ENCODE data around the gene LRRC9.
"Not testable (repeated sequence)": the region's sequence is repeated elsewhere in the genome, so short reads cannot be mapped to it uniquely, and the experiment has no call there.

LRRC9 gene

GRCh38 chr14:60093080-60093479 lies 173.1 kb downstream of the LRRC9 start:
- Histone ChIP-seq H3K27me3 (ENCODE audit: control insufficient read depth, insufficient read depth, low read length) (no peaks in the 10 kb centered on the region), H3K9ac (ENCODE audit: low read length) (peak overlapping the region; percentile 92), H3K4me1 (ENCODE audit: control insufficient read depth, insufficient read depth, low read length) (peaks cover 16% of the 10 kb centered on the region), H3K36me3 (ENCODE audit: control insufficient read depth, insufficient read depth, low read length) (peaks cover 12% of the 10 kb centered on the region), H3K9me3 (ENCODE audit: control insufficient read depth, insufficient read depth, low read depth, low read length) (no peaks in the 10 kb centered on the region), H3K27ac (ENCODE audit: low read depth, low read length) (0 out of 2 replicates have a peak overlapping the region, but pooled peaks have one; percentile 83), H3K4me3 (ENCODE audit: low read depth, low read length) (peak overlapping the region; percentile 93)

GRCh38 chr14:60093606-60094005 lies 173.7 kb downstream of the LRRC9 start:
- no peak overlapping the region for H3K9ac ChIP-seq (ENCODE audit: low read length)
- peak overlapping the region; percentile 93 for H3K4me3 ChIP-seq (ENCODE audit: low read depth, low read length)
- H3K4me1 ChIP-seq (ENCODE audit: control insufficient read depth, insufficient read depth, low read length) = peaks cover 16% of the 10 kb centered on the region
- H3K27ac ChIP-seq (ENCODE audit: low read depth, low read length) = no peak overlapping the region; the same call in 1 of the 2 replicates
- peaks cover 15% of the 10 kb centered on the region for H3K36me3 ChIP-seq (ENCODE audit: control insufficient read depth, insufficient read depth, low read length)
- H3K27me3 ChIP-seq (ENCODE audit: control insufficient read depth, insufficient read depth, low read length) = no peaks in the 10 kb centered on the region
- no peaks in the 10 kb centered on the region for H3K9me3 ChIP-seq (ENCODE audit: control insufficient read depth, insufficient read depth, low read depth, low read length)

DNA sequence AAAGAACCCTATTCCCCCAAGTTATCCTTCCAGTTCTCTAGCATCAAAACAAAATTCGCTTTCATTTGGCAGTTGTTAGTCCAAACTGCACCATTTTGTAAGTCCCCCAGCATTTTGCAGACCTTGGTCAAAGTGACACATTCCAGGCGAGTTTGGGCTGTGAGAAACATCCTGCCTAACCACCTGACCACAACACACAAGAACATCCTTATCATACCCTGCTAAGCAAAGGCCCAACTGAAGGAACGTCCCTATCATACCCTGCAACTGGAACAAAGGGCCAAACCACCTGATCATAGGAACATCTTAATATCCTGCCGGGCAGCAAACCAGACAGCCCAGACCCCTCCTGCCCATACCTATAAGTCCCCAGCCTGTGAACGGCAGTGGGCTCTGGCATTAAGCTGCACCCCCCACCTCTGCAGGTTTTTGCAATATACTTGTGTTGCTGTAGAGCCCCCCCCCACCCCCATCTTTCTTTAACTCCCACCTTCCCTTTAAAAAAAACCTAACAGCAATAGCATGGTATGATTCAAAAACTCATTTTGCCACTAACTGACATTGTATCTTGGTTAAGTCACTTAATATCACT lies 174.5 kb downstream of the LRRC9 start:
- Histone ChIP-seq H3K27me3 (ENCODE audit: control insufficient read depth, insufficient read depth, low read length) (no peaks in the 10 kb centered on the region), H3K9me3 (ENCODE audit: control insufficient read depth, insufficient read depth, low read depth, low read length) (no peaks in the 10 kb centered on the region), H3K4me3 (ENCODE audit: low read depth, low read length) (peak overlapping the region; percentile 93; the same call in 1 of the 2 replicates), H3K9ac (ENCODE audit: low read length) (no peak overlapping the region), H3K27ac (ENCODE audit: low read depth, low read length) (no peak overlapping the region; the same call in 1 of the 2 replicates), H3K4me1 (ENCODE audit: control insufficient read depth, insufficient read depth, low read length) (peaks cover 16% of the 10 kb centered on the region), H3K36me3 (ENCODE audit: control insufficient read depth, insufficient read depth, low read length) (peaks cover 15% of the 10 kb centered on the region)

- Histone ChIP-seq H3K27ac (ENCODE audit: low read depth, low read length) (no peak overlapping the region), H3K4me1 (ENCODE audit: control insufficient read depth, insufficient read depth, low read length) (peaks cover 16% of the 10 kb centered on the region), H3K36me3 (ENCODE audit: control insufficient read depth, insufficient read depth, low read length) (peaks cover 15% of the 10 kb centered on the region), H3K4me3 (ENCODE audit: low read depth, low read length) (0 out of 2 replicates have a peak overlapping the region, but pooled peaks have one; percentile 28), H3K9me3 (ENCODE audit: control insufficient read depth, insufficient read depth, low read depth, low read length) (no peaks in the 10 kb centered on the region), H3K9ac (ENCODE audit: low read length) (no peak overlapping the region), H3K27me3 (ENCODE audit: control insufficient read depth, insufficient read depth, low read length) (no peaks in the 10 kb centered on the region)
Measured at GRCh38 chr14:60095231-60095630, 175.3 kb downstream of the LRRC9 start.

DNA sequence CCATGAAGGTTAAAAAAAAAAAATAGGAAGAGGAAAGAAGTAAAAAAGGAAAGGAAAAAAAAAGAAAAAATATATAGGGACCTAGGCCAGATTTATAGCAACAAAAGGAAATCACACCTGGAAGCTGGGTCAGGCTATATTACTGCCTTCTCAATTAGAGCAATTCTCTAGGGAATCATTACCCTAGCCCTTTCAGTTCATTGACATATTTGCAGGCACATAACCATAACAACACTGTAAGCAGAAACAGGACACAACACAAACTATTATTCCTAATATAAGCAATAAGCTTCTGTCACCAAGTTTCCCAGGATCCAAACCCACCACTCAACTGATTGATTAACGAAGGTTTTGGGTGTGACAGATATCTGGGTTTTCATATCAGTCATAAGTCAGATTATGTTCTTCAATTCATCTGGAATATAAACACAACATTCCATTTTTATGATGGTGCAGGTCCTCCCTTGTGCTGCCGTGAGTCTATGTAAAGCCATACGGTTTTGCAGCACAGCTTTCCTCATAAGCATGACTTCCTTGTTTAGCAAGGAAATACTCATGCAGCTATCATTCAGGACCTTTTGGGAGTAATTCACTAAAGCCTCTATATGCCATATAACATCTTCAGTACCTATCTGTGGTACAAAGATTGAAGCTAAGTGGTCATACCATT lies 176.0 kb downstream of the LRRC9 start:
- Histone ChIP-seq H3K27ac (ENCODE audit: low read depth, low read length) (no peak overlapping the region), H3K27me3 (ENCODE audit: control insufficient read depth, insufficient read depth, low read length) (no peaks in the 10 kb centered on the region), H3K9me3 (ENCODE audit: control insufficient read depth, insufficient read depth, low read depth, low read length) (no peaks in the 10 kb centered on the region), H3K4me3 (ENCODE audit: low read depth, low read length) (no peak overlapping the region), H3K9ac (ENCODE audit: low read length) (no peak overlapping the region), H3K36me3 (ENCODE audit: control insufficient read depth, insufficient read depth, low read length) (peaks cover 15% of the 10 kb centered on the region), H3K4me1 (ENCODE audit: control insufficient read depth, insufficient read depth, low read length) (peaks cover 16% of the 10 kb centered on the region)

DNA sequence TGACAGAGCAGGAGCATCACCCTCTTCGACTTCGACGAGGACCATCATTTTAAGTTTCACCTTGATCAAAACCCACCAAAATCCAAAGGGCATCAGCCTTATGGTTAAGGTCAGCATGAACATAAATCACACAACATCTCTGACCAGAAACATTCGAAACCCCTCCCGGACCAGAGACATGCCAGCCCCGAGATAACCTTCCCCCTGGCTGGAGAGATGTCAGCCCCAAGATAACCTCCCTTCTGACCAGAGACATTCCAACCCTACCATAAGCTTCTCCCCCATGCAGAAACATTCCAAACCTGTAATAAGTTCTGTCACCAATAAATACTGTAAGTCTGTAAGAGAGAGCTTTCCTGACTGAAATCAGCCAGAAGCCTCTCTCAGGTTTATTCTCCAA lies 178.0 kb downstream of the LRRC9 start:
- no peaks in the 10 kb centered on the region for H3K9me3 ChIP-seq (ENCODE audit: control insufficient read depth, insufficient read depth, low read depth, low read length)
- H3K4me3 ChIP-seq (ENCODE audit: low read depth, low read length) = no peak overlapping the region
- peaks cover 19% of the 10 kb centered on the region for H3K4me1 ChIP-seq (ENCODE audit: control insufficient read depth, insufficient read depth, low read length)
- H3K27me3 ChIP-seq (ENCODE audit: control insufficient read depth, insufficient read depth, low read length) = no peaks in the 10 kb centered on the region
- H3K9ac ChIP-seq (ENCODE audit: low read length) = no peak overlapping the region
- H3K36me3 ChIP-seq (ENCODE audit: control insufficient read depth, insufficient read depth, low read length) = peaks cover 15% of the 10 kb centered on the region
- H3K27ac ChIP-seq (ENCODE audit: low read depth, low read length) = no peak overlapping the region

DNA sequence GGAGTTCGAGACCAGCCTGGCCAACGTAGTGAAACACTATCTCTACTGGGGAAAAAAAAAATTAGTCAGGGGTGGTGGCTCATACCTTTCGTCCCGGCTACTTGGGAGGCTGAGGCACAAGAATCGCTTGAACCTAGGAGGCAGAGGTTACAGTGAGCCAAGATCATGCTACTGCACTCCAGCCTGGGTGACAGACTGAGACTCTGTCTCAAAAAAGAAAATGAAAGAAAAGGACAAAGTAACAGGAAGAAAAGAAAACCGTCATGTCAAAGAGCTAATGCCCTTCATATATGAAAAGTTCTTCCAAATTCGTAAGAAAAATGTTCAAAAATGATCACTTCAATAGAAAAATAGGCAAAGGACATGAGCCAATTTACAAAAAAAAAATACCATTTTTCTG lies 179.9 kb downstream of the LRRC9 start:
- not testable (repeated sequence) for H3K4me1 ChIP-seq (ENCODE audit: control insufficient read depth, insufficient read depth, low read length); H3K4me3 ChIP-seq (ENCODE audit: low read depth, low read length); H3K9me3 ChIP-seq (ENCODE audit: control insufficient read depth, insufficient read depth, low read depth, low read length); H3K9ac ChIP-seq (ENCODE audit: low read length); H3K27me3 ChIP-seq (ENCODE audit: control insufficient read depth, insufficient read depth, low read length); H3K27ac ChIP-seq (ENCODE audit: low read depth, low read length)
- peaks cover 15% of the 10 kb centered on the region for H3K36me3 ChIP-seq (ENCODE audit: control insufficient read depth, insufficient read depth, low read length)

GRCh38 chr14:60101786-60102185 lies 181.8 kb downstream of the LRRC9 start:
- Histone ChIP-seq H3K27me3 (ENCODE audit: control insufficient read depth, insufficient read depth, low read length) (no peaks in the 10 kb centered on the region), H3K4me3 (ENCODE audit: low read depth, low read length) (no peak overlapping the region), H3K4me1 (ENCODE audit: control insufficient read depth, insufficient read depth, low read length) (peaks cover 3% of the 10 kb centered on the region; the same call in 1 of the 2 replicates), H3K36me3 (ENCODE audit: control insufficient read depth, insufficient read depth, low read length) (peaks cover 15% of the 10 kb centered on the region), H3K27ac (ENCODE audit: low read depth, low read length) (no peak overlapping the region), H3K9me3 (ENCODE audit: control insufficient read depth, insufficient read depth, low read depth, low read length) (no peaks in the 10 kb centered on the region), H3K9ac (ENCODE audit: low read length) (no peak overlapping the region)

- H3K9ac ChIP-seq (ENCODE audit: low read length) = no peak overlapping the region
- peaks cover 10% of the 10 kb centered on the region for H3K36me3 ChIP-seq (ENCODE audit: control insufficient read depth, insufficient read depth, low read length)
- no peaks in the 10 kb centered on the region for H3K27me3 ChIP-seq (ENCODE audit: control insufficient read depth, insufficient read depth, low read length)
- peaks cover 3% of the 10 kb centered on the region; the same call in 1 of the 2 replicates for H3K4me1 ChIP-seq (ENCODE audit: control insufficient read depth, insufficient read depth, low read length)
- H3K4me3 ChIP-seq (ENCODE audit: low read depth, low read length) = no peak overlapping the region
- H3K27ac ChIP-seq (ENCODE audit: low read depth, low read length) = no peak overlapping the region
- H3K9me3 ChIP-seq (ENCODE audit: control insufficient read depth, insufficient read depth, low read depth, low read length) = no peaks in the 10 kb centered on the region
Measured at GRCh38 chr14:60102389-60102788, 182.4 kb downstream of the LRRC9 start.

DNA sequence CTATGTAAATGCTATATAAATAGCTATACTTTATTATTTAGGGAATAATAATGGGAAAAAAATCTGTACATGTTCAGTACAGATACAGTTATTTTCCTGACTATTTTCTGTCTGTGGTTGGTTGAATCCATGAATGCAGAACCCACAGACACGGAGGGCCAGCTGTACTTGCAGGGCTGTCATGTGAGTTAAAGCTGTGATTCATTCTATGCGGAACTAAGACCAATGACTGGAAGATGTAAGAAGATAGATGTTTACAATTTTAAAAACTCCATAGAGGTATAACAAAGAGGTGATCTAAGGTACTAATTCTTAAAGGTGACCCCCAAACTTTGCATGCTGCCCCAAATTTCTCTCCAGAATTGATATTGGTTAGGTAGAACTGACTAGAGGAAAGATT lies 186.4 kb downstream of the LRRC9 start:
- H3K9ac ChIP-seq (ENCODE audit: low read length) = no peak overlapping the region
- H3K9me3 ChIP-seq (ENCODE audit: control insufficient read depth, insufficient read depth, low read depth, low read length) = no peaks in the 10 kb centered on the region
- peaks cover 8% of the 10 kb centered on the region for H3K36me3 ChIP-seq (ENCODE audit: control insufficient read depth, insufficient read depth, low read length)

DNA sequence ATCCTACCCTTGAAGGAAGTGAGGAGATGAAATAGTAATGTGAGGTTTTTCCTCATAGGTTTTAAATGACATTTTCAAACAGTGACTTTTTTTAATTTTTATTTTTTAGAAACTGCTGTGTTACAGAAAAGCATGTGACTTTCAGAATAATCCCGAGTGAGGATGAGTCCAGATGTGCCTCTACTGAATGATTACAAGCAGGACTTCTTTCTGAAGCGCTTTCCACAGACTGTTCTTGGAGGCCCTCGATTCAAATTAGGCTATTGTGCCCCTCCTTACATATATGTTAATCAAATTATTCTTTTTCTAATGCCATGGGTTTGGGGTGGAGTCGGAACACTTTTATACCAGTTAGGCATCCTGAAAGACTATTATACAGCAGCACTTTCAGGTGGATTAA lies 187.5 kb downstream of the LRRC9 start:
- peaks cover 8% of the 10 kb centered on the region for H3K36me3 ChIP-seq (ENCODE audit: control insufficient read depth, insufficient read depth, low read length)
- peaks cover 2% of the 10 kb centered on the region; the same call in 1 of the 2 replicates for H3K4me1 ChIP-seq (ENCODE audit: control insufficient read depth, insufficient read depth, low read length)
- H3K4me3 ChIP-seq (ENCODE audit: low read depth, low read length) = no peak overlapping the region
- H3K9ac ChIP-seq (ENCODE audit: low read length) = no peak overlapping the region
- no peaks in the 10 kb centered on the region for H3K27me3 ChIP-seq (ENCODE audit: control insufficient read depth, insufficient read depth, low read length)
- H3K9me3 ChIP-seq (ENCODE audit: control insufficient read depth, insufficient read depth, low read depth, low read length) = no peaks in the 10 kb centered on the region
- no peak overlapping the region for H3K27ac ChIP-seq (ENCODE audit: low read depth, low read length)

More for the DNA sequence above, 186.4 kb downstream of the LRRC9 start:
- Histone ChIP-seq H3K27ac (ENCODE audit: low read depth, low read length) (no peak overlapping the region), H3K4me3 (ENCODE audit: low read depth, low read length) (no peak overlapping the region), H3K4me1 (ENCODE audit: control insufficient read depth, insufficient read depth, low read length) (peaks cover 3% of the 10 kb centered on the region; the same call in 1 of the 2 replicates), H3K27me3 (ENCODE audit: control insufficient read depth, insufficient read depth, low read length) (no peaks in the 10 kb centered on the region)
